ENCODE results near the gene MAN1A1. TPM values are rescaled to one million over a fixed set of nuclear protein-coding genes. Genes with fewer than 3 reads are reported as not detected.

Gene MAN1A1
- total and polyA plus RNA-seq, 11 donors, result 5.6 to 30.6 (median 12.6) TPM

- Histone ChIP-seq H3K4me3 (no peak overlapping the region), H3K9me3 (no peaks in the 10 kb centered on the region), H3K27me3 (no peaks in the 10 kb centered on the region), H3K36me3 (peaks cover 0 to 19% (median 11%) of the 10 kb centered on the region in 9 donors), H3K27ac (no peak overlapping the region), H3K4me1 (peaks cover 0 to 39% (median 7%) of the 10 kb centered on the region in 12 donors)
- ATAC-seq, result no peak
- 80 to 91% (median 90%) methylated on average over 1 of the region's 1 CpG for WGBS, 4 donors
- intact Hi-C loops (cut with DNase I), result no loop called here
- no peak for TF ChIP-seq POLR2A (IDR thresholded peaks at IDR 0.05)
- no peak for TF ChIP-seq CTCF (IDR thresholded peaks at IDR 0.05)
- DNase-seq, result no peak
Observed at GRCh38 chr6:119307056-119307455, 42.5 kb downstream of the MAN1A1 start.

- H3K27ac ChIP-seq, result no peak overlapping the region
- H3K36me3 ChIP-seq, result peaks cover 0 to 23% (median 11%) of the 10 kb centered on the region in 9 donors
- DNase-seq (no peak), ATAC-seq (no peak)
- TF ChIP-seq POLR2A (IDR thresholded peaks at IDR 0.05) (no peak), CTCF (IDR thresholded peaks at IDR 0.05) (no peak)
- peaks cover 0 to 33% (median 4%) of the 10 kb centered on the region in 12 donors for H3K4me1 ChIP-seq
- no peaks in the 10 kb centered on the region for H3K27me3 ChIP-seq
- no peaks in the 10 kb centered on the region for H3K9me3 ChIP-seq
- intact Hi-C loops (cut with DNase I), result no loop called here
- 49 to 84% (median 64%) methylated on average over 4 of the region's 4 CpGs for WGBS, 4 donors
- H3K4me3 ChIP-seq, result no peak overlapping the region
Observed at GRCh38 chr6:119306396-119306968, 43.1 kb downstream of the MAN1A1 start.

GRCh38 chr6:119303164-119303887 is 46.2 kb downstream of the MAN1A1 start:
- no peak for DNase-seq
- Histone ChIP-seq H3K4me1 (peaks cover 0 to 8% (median 0%) of the 10 kb centered on the region in 12 donors), H3K27me3 (no peaks in the 10 kb centered on the region), H3K36me3 (peaks cover 0 to 34% (median 20%) of the 10 kb centered on the region in 9 donors), H3K27ac (no peak overlapping the region), H3K4me3 (no peak overlapping the region), H3K9me3 (no peaks in the 10 kb centered on the region)
- 92 to 99% (median 94%) methylated on average over 3 of the region's 3 CpGs for WGBS, 4 donors
- ATAC-seq, result no peak
- no peak for TF ChIP-seq POLR2A (IDR thresholded peaks at IDR 0.05)
- TF ChIP-seq CTCF (IDR thresholded peaks at IDR 0.05), result no peak
- intact Hi-C loops (cut with DNase I), result no loop called here

- no peak for TF ChIP-seq POLR2A (IDR thresholded peaks at IDR 0.05)
- TF ChIP-seq CTCF (IDR thresholded peaks at IDR 0.05), result no peak
- Histone ChIP-seq H3K27me3 (no peaks in the 10 kb centered on the region), H3K4me3 (no peak overlapping the region), H3K36me3 (peaks cover 0 to 31% (median 15%) of the 10 kb centered on the region in 9 donors), H3K9me3 (no peaks in the 10 kb centered on the region), H3K27ac (no peak overlapping the region), H3K4me1 (peaks cover 0 to 18% (median 3%) of the 10 kb centered on the region in 12 donors)
- 97 to 100% (median 99%) methylated on average over 1 of the region's 1 CpG for WGBS, 4 donors
- DNase-seq, result no peak
- intact Hi-C loops (cut with DNase I), result no loop called here
- ATAC-seq, result no peak
Observed at GRCh38 chr6:119301429-119301828, 48.1 kb downstream of the MAN1A1 start.
